Smooth muscle cell (in vitro differentiated cells): ENCODE measurements around the gene SORCS3. TPM values are rescaled to one million over a fixed set of nuclear protein-coding genes. Genes with fewer than 3 reads are reported as not detected.
A peak's percentile ranks its signal among the peaks of the same experiment; 100 is the strongest.

Source experiments
- DNase-seq: peaks from one replicate; lab custom pipeline; 2025; ENCODE audit not compliant: unreplicated experiment; lab: John Stamatoyannopoulos, UW
- H2AFZ ChIP-seq: fragments of 200-600 bp; sonication (generic); 2 replicates; pipeline ENCODE4 v1.6.0; 2016; ENCODE audit warnings: antibody characterized with exemption, low read depth, mild to moderate bottlenecking
- H3F3A ChIP-seq: fragments of 200-600 bp; sonication (generic); 2 replicates; pipeline ENCODE4 v1.6.0; 2017; ENCODE audit warnings: antibody characterized with exemption, low read depth
- H3K27ac ChIP-seq: fragments of 200-600 bp; sonication (generic); 2 replicates; pipeline ENCODE4 v1.5.1; 2016; ENCODE audit warnings: low read depth, mild to moderate bottlenecking
- H3K27me3 ChIP-seq: fragments of 200-600 bp; sonication (generic); 2 replicates; pipeline ENCODE4 v1.6.1; 2016; ENCODE audit warnings: low read depth, mild to moderate bottlenecking
- H3K36me3 ChIP-seq: fragments of 200-600 bp; sonication (generic); 2 replicates; pipeline ENCODE4 v1.5.1; 2016; ENCODE audit warnings: low read depth
- H3K4me1 ChIP-seq: fragments of 200-600 bp; sonication (generic); 2 replicates; pipeline ENCODE4 v1.5.1; 2016; ENCODE audit warnings: low read depth
- H3K4me2 ChIP-seq: fragments of 200-600 bp; sonication (generic); 2 replicates; pipeline ENCODE4 v1.6.0; 2016; ENCODE audit warnings: mild to moderate bottlenecking
- H3K4me3 ChIP-seq: fragments of 200-600 bp; sonication (generic); 2 replicates; pipeline ENCODE4 v1.5.1; 2016; ENCODE audit warnings: mild to moderate bottlenecking
- H3K79me2 ChIP-seq: fragments of 200-600 bp; sonication (generic); 2 replicates; pipeline ENCODE4 v1.6.0; 2016; ENCODE audit warnings: low read depth, mild to moderate bottlenecking
- H3K9ac ChIP-seq: fragments of 200-600 bp; sonication (generic); 2 replicates; pipeline ENCODE4 v1.6.0; 2016; ENCODE audit warnings: low read depth
- H3K9me3 ChIP-seq: fragments of 200-600 bp; sonication (generic); replicated peaks from 2 replicates; pipeline ENCODE4 v1.5.1; 2016; ENCODE audit warnings: low read depth
- H4K20me1 ChIP-seq: fragments of 200-600 bp; sonication (generic); 2 replicates; pipeline ENCODE4 v1.6.0; 2016; ENCODE audit warnings: low read depth
- WGBS: methylation state at CpG from one replicate; pipeline ENCODE4 v1.1.7; 2016; ENCODE audit warnings: low lambda C conversion rate; 5-methylcytosine and 5-hydroxymethylcytosine counted together
- polyA plus RNA-seq: library from polyadenylated mRNA; unstranded; fragments of >200 nt; fragmentation: Nextera tagmentation; extraction: Ambion mirVana; gene quantifications from 2 replicates; pipeline ENCODE4 v1.2.1, GENCODE V29; 2016
- total RNA-seq: library from RNA; depleted of rRNA; stranded (reverse); fragments of >200 nt; gene quantifications from 2 replicates; pipeline ENCODE4 v1.2.3, GENCODE V29; 2014
- TF ChIP-seq, protein P1 (sequence below): fragments of 200-600 bp; sonication (generic); IDR thresholded peaks from 2 replicates; pipeline ENCODE4 v1.5.1; 2017; ENCODE audit warnings: borderline replicate concordance, mild to moderate bottlenecking, antibody characterized with exemption; ENCODE audit not compliant: insufficient read depth, poor library complexity, severe bottlenecking

Gene SORCS3
- total and polyA plus RNA-seq, 2 experiments from 2014 or later, result not detected

- Histone ChIP-seq H3K27ac (no peak overlapping the region), H3K79me2 (no peaks in the 10 kb centered on the region), H3K4me2 (no peak overlapping the region), H3K36me3 (no peaks in the 10 kb centered on the region), H3K9me3 (no peaks in the 10 kb centered on the region), H3K27me3 (peaks cover 40% of the 10 kb centered on the region), H4K20me1 (no peaks in the 10 kb centered on the region), H3K4me1 (no peaks in the 10 kb centered on the region), H3K4me3 (no peak overlapping the region), H2AFZ (no peak overlapping the region), H3F3A (no peaks in the 10 kb centered on the region), H3K9ac (no peak overlapping the region)
- DNase-seq, result no peak
- TF ChIP-seq, protein P1, sequence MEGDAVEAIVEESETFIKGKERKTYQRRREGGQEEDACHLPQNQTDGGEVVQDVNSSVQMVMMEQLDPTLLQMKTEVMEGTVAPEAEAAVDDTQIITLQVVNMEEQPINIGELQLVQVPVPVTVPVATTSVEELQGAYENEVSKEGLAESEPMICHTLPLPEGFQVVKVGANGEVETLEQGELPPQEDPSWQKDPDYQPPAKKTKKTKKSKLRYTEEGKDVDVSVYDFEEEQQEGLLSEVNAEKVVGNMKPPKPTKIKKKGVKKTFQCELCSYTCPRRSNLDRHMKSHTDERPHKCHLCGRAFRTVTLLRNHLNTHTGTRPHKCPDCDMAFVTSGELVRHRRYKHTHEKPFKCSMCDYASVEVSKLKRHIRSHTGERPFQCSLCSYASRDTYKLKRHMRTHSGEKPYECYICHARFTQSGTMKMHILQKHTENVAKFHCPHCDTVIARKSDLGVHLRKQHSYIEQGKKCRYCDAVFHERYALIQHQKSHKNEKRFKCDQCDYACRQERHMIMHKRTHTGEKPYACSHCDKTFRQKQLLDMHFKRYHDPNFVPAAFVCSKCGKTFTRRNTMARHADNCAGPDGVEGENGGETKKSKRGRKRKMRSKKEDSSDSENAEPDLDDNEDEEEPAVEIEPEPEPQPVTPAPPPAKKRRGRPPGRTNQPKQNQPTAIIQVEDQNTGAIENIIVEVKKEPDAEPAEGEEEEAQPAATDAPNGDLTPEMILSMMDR, result peak; percentile 73
- 34% methylated on average over 5 of the region's 5 CpGs for WGBS
Measured at GRCh38 chr10:105063796-105064195, 422.7 kb downstream of the SORCS3 start.

DNA sequence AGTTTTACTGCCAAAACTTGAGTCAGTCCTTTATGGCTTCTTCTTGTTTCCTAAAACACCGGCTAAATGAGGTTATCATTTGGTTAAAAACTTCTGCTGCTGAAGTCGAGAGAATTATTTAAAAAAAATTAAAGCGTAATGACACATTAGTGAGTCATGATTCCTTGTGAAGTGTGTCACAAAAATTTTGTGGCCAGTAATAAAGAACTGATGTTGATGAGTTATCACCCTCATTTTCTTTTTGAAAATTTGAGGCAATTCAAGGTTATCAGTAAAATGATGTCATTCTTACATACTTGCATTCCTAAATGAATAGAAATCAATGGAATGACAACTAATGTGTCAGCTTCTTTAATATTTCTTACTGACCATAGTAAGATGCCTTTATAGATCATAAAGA lies 427.4 kb downstream of the SORCS3 start:
- no peak overlapping the region for H3K4me2 ChIP-seq
- H3K4me1 ChIP-seq, result no peaks in the 10 kb centered on the region
- H3K36me3 ChIP-seq, result no peaks in the 10 kb centered on the region
- DNase-seq, result no peak
- 46% methylated on average over 3 of the region's 3 CpGs for WGBS
- peaks cover 63% of the 10 kb centered on the region for H3K27me3 ChIP-seq
- no peaks in the 10 kb centered on the region for H3F3A ChIP-seq
- H2AFZ ChIP-seq, result no peak overlapping the region
- H3K27ac ChIP-seq, result no peak overlapping the region
- no peaks in the 10 kb centered on the region for H3K9me3 ChIP-seq
- no peaks in the 10 kb centered on the region for H3K79me2 ChIP-seq
- no peaks in the 10 kb centered on the region for H4K20me1 ChIP-seq
- H3K9ac ChIP-seq, result no peak overlapping the region
- H3K4me3 ChIP-seq, result no peak overlapping the region
- TF ChIP-seq, protein P1, result no peak

DNA sequence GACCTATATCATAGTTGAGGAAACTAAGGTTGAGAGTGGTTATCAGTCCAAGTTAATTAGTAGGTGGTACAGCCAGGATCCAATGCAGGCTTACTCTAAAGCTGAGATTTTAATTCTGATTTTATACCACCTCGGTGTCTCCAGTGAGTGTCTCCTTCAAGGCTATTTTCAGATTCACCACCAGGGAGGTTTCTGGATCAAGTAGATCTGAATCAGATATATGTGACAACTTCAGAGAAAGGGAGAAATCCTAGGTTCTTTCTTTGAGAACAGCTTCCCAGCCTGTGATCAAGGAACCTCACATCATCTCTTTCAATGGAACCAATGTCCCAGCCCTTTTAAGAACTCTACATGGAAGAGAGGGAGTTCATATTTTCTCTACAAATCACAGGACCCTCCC lies 429.2 kb downstream of the SORCS3 start:
- Histone ChIP-seq H3K4me3 (no peak overlapping the region), H3F3A (no peaks in the 10 kb centered on the region), H3K27me3 (peaks cover 72% of the 10 kb centered on the region), H3K27ac (no peak overlapping the region), H3K36me3 (no peaks in the 10 kb centered on the region), H2AFZ (no peak overlapping the region), H3K4me2 (no peak overlapping the region), H4K20me1 (no peaks in the 10 kb centered on the region), H3K4me1 (no peaks in the 10 kb centered on the region), H3K9me3 (no peaks in the 10 kb centered on the region), H3K79me2 (no peaks in the 10 kb centered on the region), H3K9ac (no peak overlapping the region)
- DNase-seq, result no peak
- 100% methylated on average over 1 of the region's 1 CpG for WGBS
- TF ChIP-seq, protein P1, result no peak

DNA sequence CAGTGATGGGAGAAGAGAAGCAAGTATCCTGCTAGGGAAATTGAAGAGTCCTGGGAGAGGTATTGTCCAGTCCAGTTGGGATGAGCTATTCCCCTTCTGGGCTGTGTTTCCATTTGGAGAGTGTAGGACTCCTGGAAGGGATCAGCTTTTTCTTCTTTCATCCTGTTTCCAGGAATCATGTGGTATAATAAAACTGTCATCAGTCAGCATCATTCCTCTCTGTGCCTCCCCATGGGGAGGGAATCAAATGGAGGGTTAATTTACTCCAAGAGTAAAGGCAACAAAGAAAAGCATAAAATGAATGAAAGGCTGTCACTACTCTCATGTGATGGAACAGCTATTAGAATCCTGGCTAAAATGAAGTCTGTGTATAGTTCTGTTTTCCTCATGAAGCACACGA lies 429.9 kb downstream of the SORCS3 start:
- Histone ChIP-seq H3K27me3 (peaks cover 71% of the 10 kb centered on the region), H3K36me3 (no peaks in the 10 kb centered on the region), H3K27ac (no peak overlapping the region), H3K4me3 (no peak overlapping the region), H3K9ac (no peak overlapping the region), H3F3A (no peaks in the 10 kb centered on the region), H2AFZ (no peak overlapping the region), H3K9me3 (no peaks in the 10 kb centered on the region), H3K4me1 (no peaks in the 10 kb centered on the region), H4K20me1 (no peaks in the 10 kb centered on the region), H3K4me2 (no peak overlapping the region), H3K79me2 (no peaks in the 10 kb centered on the region)
- DNase-seq, result no peak
- 72% methylated on average over 1 of the region's 1 CpG for WGBS
- TF ChIP-seq, protein P1, result no peak
